Spleen (tissue), 11 donors: ENCODE data around the gene TAGAP. TPM values are rescaled to one million over a fixed set of nuclear protein-coding genes. Genes with fewer than 3 reads are reported as not detected.

Experiments
- DNase-seq: peaks from one replicate; pipeline ENCODE4 v3.0.0-alpha.2; 2020
- H3K27ac ChIP-seq, 8 donors: fragments of 200-600 bp; sonication (generic) in 7 of 8; 1 replicate in 4 of 8; 2 replicates in 4 of 8; pipeline versions ENCODE4 v1.5.0 to v1.8.0; 2016 to 2021; ENCODE audit warnings: inconsistent platforms in 4 of 8, mild to moderate bottlenecking in 4 of 8, moderate library complexity in 1 of 8
- H3K27me3 ChIP-seq, 7 donors: fragments of 200-600 bp; sonication (generic) in 6 of 7; replicated peaks in 1 of 7; 1 replicate in 4 of 7; 2 replicates in 3 of 7; pipeline versions ENCODE4 v1.5.0 to v1.8.0; 2016 to 2021; ENCODE audit warnings: inconsistent platforms in 3 of 7, mild to moderate bottlenecking in 1 of 7
- H3K36me3 ChIP-seq, 6 donors: fragments of 200-600 bp; sonication (generic) in 5 of 6; 1 replicate in 4 of 6; 2 replicates in 2 of 6; pipeline versions ENCODE4 v1.5.0 to v1.8.0; 2016 to 2021; ENCODE audit warnings: inconsistent platforms in 2 of 6
- H3K4me1 ChIP-seq, 6 donors: fragments of 200-600 bp; sonication (generic) in 5 of 6; 1 replicate in 3 of 6; 2 replicates in 3 of 6; pipeline versions ENCODE4 v1.5.0 to v1.8.0; 2016 to 2021; ENCODE audit warnings: inconsistent platforms in 3 of 6
- H3K4me3 ChIP-seq, 8 donors: fragments of 200-600 bp; sonication (generic) in 7 of 8; 1 replicate in 4 of 8; 2 replicates in 4 of 8; pipeline versions ENCODE4 v1.5.0 to v1.8.0; 2016 to 2021; ENCODE audit warnings: inconsistent platforms in 4 of 8, mild to moderate bottlenecking in 4 of 8, moderate library complexity in 2 of 8
- H3K9me3 ChIP-seq, 8 donors: fragments of 200-600 bp; sonication (generic) in 7 of 8; 1 replicate in 4 of 8; 2 replicates in 4 of 8; pipeline versions ENCODE4 v1.5.0 to v1.8.0; 2016 to 2021; ENCODE audit warnings: inconsistent platforms in 4 of 8
- CTCF ChIP-seq, 11 experiments: fragments of 200-600 bp in 7 of 11; fragments of 450-650 bp in 4 of 11; sonication (generic) in 4 of 11; IDR thresholded peaks in 8 of 11; conservative IDR thresholded peaks in 3 of 11; 1 replicate in 7 of 11; 2 replicates in 4 of 11; pipeline versions ENCODE4 v1.4.0 to v1.8.0; 2016 to 2021; ENCODE audit warnings: antibody characterized with exemption in 11 of 11, inconsistent platforms in 4 of 11, mild to moderate bottlenecking in 1 of 11
- POLR2A ChIP-seq, 3 donors: fragments of 450-650 bp; IDR thresholded peaks; one replicate each; pipeline ENCODE4 v1.5.1; 2017; ENCODE audit warnings: antibody characterized with exemption in 3 of 3, mild to moderate bottlenecking in 1 of 3
- POLR2AphosphoS5 ChIP-seq, 3 donors: sonication (generic); formaldehyde crosslinking; IDR thresholded peaks; one replicate each; pipeline ENCODE4 v1.5.1; 2017; ENCODE audit warnings: antibody characterized with exemption in 3 of 3
- WGBS, 5 donors: extraction: QIAGEN DNeasy Blood & Tissue Kit in 3 of 5; methylation state at CpG; one replicate each; pipeline versions ENCODE4 v1.1.5 to v1.1.7; 2013 to 2018; 5-methylcytosine and 5-hydroxymethylcytosine counted together
- intact Hi-C: fragments of 100-400 bp; cut with DNase I; formaldehyde crosslinking; loops from one replicate; pipeline ENCODE4 v1.15.0; 2023; ENCODE audit warnings: low total_unique reads
- polyA plus RNA-seq, 3 donors: library from polyadenylated mRNA; stranded (reverse); fragments of 200-250 nt; gene quantifications; one replicate each; pipeline ENCODE4 v1.2.1, GENCODE V29; 2013
- total RNA-seq, 7 donors: library from RNA; depleted of rRNA in 3 of 7; stranded (reverse); fragments of >200 nt in 3 of 7; fragmentation: NEBNext Ultra II Directional in 4 of 7; extraction: Animal tissue kit (Norgen Biotek cat#: 25700) in 4 of 7; gene quantifications; one replicate each; pipeline versions ENCODE4 v1.1.0 to v1.2.1, GENCODE V29; 2016 to 2021
- donor health status: healthy with polysubstance abuse.
- donor health status: DM: no; HTN: no; CAD: no; lungs with moderate emphysema.
- donor health status: DM: no; HTN: no; CAD: no.
- donor health status: Bipolar disorder and iron deficiency.
- donor health status: healthy.
- donor health status: DM: no; HTN: no; CAD: no.
- donor health status: DM: yes; HTN: yes; CAD: no.

TAGAP gene
- total and polyA plus RNA-seq, 10 donors, result 13.6 to 63.9 (median 44.2) TPM

GRCh38 chr6:159037756-159038290 is 7.0 kb downstream of the TAGAP start:
- peaks cover 40 to 100% (median 76%) of the 10 kb centered on the region in 6 donors for H3K4me1 ChIP-seq
- no peaks in the 10 kb centered on the region for H3K27me3 ChIP-seq
- 65 to 82% (median 71%) methylated on average over 5 of the region's 5 CpGs for WGBS, 5 donors
- no peaks in the 10 kb centered on the region for H3K9me3 ChIP-seq
- TF ChIP-seq POLR2AphosphoS5 (IDR thresholded peaks at IDR 0.05) (no peak), POLR2A (IDR thresholded peaks at IDR 0.05) (no peak), CTCF (IDR thresholded peaks at IDR 0.05 in 8 of 11, conservative IDR thresholded peaks at IDR 0.05 in 3 of 11) (no peak)
- H3K27ac ChIP-seq, result peak overlapping the region in 6 of 8 donors; percentile 1 to 94 (median 92)
- peaks cover 3 to 85% (median 58%) of the 10 kb centered on the region in 6 donors for H3K36me3 ChIP-seq
- intact Hi-C loops, result no loop called here
- H3K4me3 ChIP-seq, result peak overlapping the region in 1 of 8 donors; percentile 1
- no peak for DNase-seq

GRCh38 chr6:159036673-159037072 is 8.1 kb downstream of the TAGAP start:
- TF ChIP-seq POLR2A (IDR thresholded peaks at IDR 0.05) (no peak), POLR2AphosphoS5 (IDR thresholded peaks at IDR 0.05) (peak in 2 of 3 donors; percentile 18 to 59), CTCF (IDR thresholded peaks at IDR 0.05 in 8 of 11, conservative IDR thresholded peaks at IDR 0.05 in 3 of 11) (no peak)
- Histone ChIP-seq H3K27ac (peak overlapping the region in 4 of 8 donors; percentile 6 to 92 (median 62)), H3K9me3 (no peaks in the 10 kb centered on the region), H3K27me3 (no peaks in the 10 kb centered on the region), H3K36me3 (peaks cover 3 to 78% (median 55%) of the 10 kb centered on the region in 6 donors), H3K4me3 (no peak overlapping the region), H3K4me1 (peaks cover 32 to 100% (median 72%) of the 10 kb centered on the region in 6 donors)
- DNase-seq, result no peak
- intact Hi-C loops, result no loop called here
- WGBS, 5 donors, result 76 to 84% (median 82%) methylated on average over 10 to 14 of the region's 14 CpGs

DNA sequence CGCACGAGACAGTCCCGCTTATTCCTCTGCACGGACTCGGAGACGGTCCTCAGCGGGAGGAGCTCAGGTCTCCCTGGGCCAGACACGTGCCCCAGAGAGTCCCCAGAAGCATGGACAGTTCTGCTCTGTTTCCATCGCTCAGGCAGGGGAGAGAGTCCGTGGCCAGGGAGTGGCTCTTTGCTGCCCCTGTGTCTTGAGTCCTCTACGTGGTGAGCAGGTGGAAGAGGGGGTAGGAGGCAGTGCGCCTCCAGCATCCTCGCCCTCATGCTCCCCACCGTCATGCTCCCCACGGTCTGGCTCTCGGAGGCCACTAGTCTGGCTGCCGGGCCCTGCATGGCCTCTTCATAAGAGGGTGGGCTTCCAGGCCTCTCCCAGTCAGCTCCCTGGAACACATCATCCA is 8.9 kb downstream of the TAGAP start:
- no peak for DNase-seq
- peaks cover 24 to 97% (median 64%) of the 10 kb centered on the region in 6 donors for H3K4me1 ChIP-seq
- no peaks in the 10 kb centered on the region for H3K27me3 ChIP-seq
- H3K36me3 ChIP-seq, result peaks cover 3 to 70% (median 48%) of the 10 kb centered on the region in 6 donors
- peak overlapping the region in 2 of 8 donors; percentile 32 to 34 for H3K27ac ChIP-seq
- no peaks in the 10 kb centered on the region for H3K9me3 ChIP-seq
- intact Hi-C loops, result no loop called here
- H3K4me3 ChIP-seq, result no peak overlapping the region
- WGBS, 5 donors, result 90 to 97% (median 93%) methylated on average over 13 to 17 of the region's 17 CpGs
- peak; percentile 53 to 80 (median 65) for TF ChIP-seq POLR2AphosphoS5 (IDR thresholded peaks at IDR 0.05)
- no peak for TF ChIP-seq CTCF (IDR thresholded peaks at IDR 0.05 in 8 of 11, conservative IDR thresholded peaks at IDR 0.05 in 3 of 11)

- DNase-seq, result no peak
- peaks cover 6 to 72% (median 39%) of the 10 kb centered on the region in 6 donors for H3K4me1 ChIP-seq
- no peak for TF ChIP-seq CTCF (IDR thresholded peaks at IDR 0.05 in 8 of 11, conservative IDR thresholded peaks at IDR 0.05 in 3 of 11)
- no peak for TF ChIP-seq POLR2AphosphoS5 (IDR thresholded peaks at IDR 0.05)
- TF ChIP-seq POLR2A (IDR thresholded peaks at IDR 0.05), result no peak
- no peaks in the 10 kb centered on the region for H3K27me3 ChIP-seq
- H3K4me3 ChIP-seq, result no peak overlapping the region
- H3K36me3 ChIP-seq, result peaks cover 3 to 45% (median 34%) of the 10 kb centered on the region in 6 donors
- no peaks in the 10 kb centered on the region for H3K9me3 ChIP-seq
- H3K27ac ChIP-seq, result peak overlapping the region; percentile 9 to 73 (median 37)
- WGBS, 5 donors, result 68 to 80% (median 72%) methylated on average over 11 of the region's 11 CpGs
- intact Hi-C loops, result no loop called here
Observed at GRCh38 chr6:159033160-159034049, 11.4 kb downstream of the TAGAP start.
